Measurements from ENCODE around the gene NUP160.
"Not testable (repeated sequence)": the region's sequence is repeated elsewhere in the genome, so short reads cannot be mapped to it uniquely, and the experiment has no call there.

Gene NUP160

DNA sequence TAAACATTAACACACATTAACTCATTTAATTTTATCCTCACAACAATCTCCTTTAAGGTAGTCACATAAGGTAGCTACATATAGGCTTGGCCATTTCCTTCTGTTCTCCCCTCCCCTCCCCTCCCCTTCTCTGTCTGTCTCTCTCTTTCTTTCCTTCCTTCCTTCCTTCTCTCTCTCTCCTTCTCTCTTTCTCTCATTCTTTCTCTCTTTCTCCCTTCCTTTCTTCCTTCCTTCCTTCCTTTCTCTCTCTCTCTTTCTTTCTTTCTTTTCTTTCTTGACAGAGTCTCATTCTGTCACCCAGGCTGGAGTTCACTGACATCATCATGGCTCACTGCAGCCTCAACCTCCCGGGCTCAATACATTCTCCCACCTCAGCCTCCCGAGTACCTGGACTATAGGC lies 22.3 kb upstream of the NUP160 start:
- Histone ChIP-seq H2AFZ (ENCODE audit: low read depth, low read length) (no peak overlapping the region), H3K36me3 (ENCODE audit: insufficient read depth, low read length) (no peaks in the 10 kb centered on the region), H3K4me1 (ENCODE audit: insufficient read depth, low read length) (peaks cover 5% of the 10 kb centered on the region), H3K27me3 (ENCODE audit: insufficient read depth, low read length) (no peaks in the 10 kb centered on the region), H3K4me3 (ENCODE audit: low read length) (no peak overlapping the region), H3K9me3 (ENCODE audit: low read length) (peaks cover 3% of the 10 kb centered on the region)

DNA sequence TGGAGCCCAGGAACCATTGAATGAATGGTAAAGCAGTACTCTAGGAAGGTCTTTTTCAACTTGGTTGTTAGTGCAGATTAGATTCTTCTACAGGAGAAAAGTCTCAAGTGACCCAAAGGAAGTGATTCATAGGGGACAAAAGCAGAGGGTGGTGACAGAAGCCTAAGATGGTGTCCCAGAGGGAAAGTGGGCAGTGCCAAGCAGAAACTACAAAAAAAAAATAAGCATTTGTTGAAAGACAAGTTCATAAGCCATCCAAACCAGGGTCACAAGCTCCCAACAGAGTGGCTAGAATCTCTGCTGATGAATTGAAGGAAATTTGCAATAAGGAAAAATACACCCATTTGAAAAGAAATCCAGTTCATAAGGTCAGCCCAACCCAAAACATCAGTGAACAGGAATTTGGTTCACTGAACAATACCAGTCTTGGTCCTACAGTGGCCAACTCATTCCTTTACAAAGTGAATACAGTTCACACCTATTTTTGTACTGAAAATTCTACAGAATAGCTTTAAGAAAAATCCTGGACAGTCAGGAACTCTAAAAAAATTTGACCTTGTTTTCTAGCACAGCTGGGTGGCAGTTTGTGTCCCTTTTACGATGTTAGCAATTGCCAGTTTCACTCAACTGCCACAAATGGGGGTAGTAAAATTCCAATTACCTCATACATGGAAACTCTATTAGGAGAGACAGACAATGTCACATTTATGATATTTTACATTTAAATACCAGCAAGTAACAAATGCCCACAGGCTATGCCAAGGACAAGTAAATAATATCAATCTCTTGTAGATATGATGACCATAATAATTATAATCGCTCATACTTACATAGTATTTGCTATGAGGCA lies 21.6 kb upstream of the NUP160 start:
- peaks cover 5% of the 10 kb centered on the region for H3K4me1 ChIP-seq (ENCODE audit: insufficient read depth, low read length)
- H3K36me3 ChIP-seq (ENCODE audit: insufficient read depth, low read length), result no peaks in the 10 kb centered on the region
- H2AFZ ChIP-seq (ENCODE audit: low read depth, low read length), result no peak overlapping the region
- H3K9me3 ChIP-seq (ENCODE audit: low read length), result peaks cover under 1% of the 10 kb centered on the region
- no peaks in the 10 kb centered on the region for H3K27me3 ChIP-seq (ENCODE audit: insufficient read depth, low read length)
- H3K4me3 ChIP-seq (ENCODE audit: low read length), result no peak overlapping the region

DNA sequence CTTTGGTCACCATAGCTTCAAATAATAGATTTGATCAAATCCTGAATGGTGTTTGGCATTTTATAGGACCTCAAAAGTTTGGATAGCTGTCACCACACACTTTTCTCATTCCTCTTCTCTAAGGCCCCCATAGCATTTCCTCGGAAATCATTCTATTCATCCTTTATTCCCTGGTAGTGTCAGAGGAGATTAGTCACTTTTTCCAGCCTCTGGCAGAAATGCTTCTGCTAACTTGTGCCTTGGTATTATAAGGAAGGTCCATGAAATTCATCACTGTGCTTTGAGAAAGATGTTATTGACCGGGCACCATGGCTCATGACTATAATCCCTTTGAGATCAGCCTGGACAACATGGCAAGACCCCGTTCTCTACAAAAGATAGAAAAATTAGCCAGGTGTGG lies 19.7 kb upstream of the NUP160 start:
- Histone ChIP-seq H3K9me3 (ENCODE audit: low read length) (no peaks in the 10 kb centered on the region), H3K27me3 (ENCODE audit: insufficient read depth, low read length) (no peaks in the 10 kb centered on the region), H3K4me3 (ENCODE audit: low read length) (no peak overlapping the region), H2AFZ (ENCODE audit: low read depth, low read length) (no peak overlapping the region), H3K36me3 (ENCODE audit: insufficient read depth, low read length) (no peaks in the 10 kb centered on the region), H3K4me1 (ENCODE audit: insufficient read depth, low read length) (peaks cover 5% of the 10 kb centered on the region)

DNA sequence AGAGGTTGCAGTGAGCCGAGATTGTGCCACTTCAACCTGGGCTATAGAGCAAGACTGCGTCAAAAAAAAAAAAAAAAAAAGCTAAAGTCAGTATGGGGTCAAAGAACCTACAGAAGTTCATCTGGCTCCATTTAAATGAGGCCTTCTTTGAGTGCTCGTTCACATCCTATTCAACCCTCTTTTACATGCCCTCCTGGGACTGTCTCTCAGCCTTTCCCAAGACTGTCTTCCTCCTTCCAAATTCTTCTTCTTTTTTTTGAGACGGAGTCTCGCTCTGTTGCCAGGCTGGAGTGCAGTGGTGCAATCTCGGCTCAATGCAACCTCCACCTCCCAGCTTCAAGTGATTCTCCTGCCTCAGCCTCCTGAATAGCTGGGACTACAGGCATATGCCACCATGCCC lies 18.7 kb upstream of the NUP160 start:
- H3K27me3 ChIP-seq (ENCODE audit: insufficient read depth, low read length); H3K4me3 ChIP-seq (ENCODE audit: low read length); H3K36me3 ChIP-seq (ENCODE audit: insufficient read depth, low read length); H2AFZ ChIP-seq (ENCODE audit: low read depth, low read length); H3K4me1 ChIP-seq (ENCODE audit: insufficient read depth, low read length); H3K9me3 ChIP-seq (ENCODE audit: low read length): not testable (repeated sequence)

DNA sequence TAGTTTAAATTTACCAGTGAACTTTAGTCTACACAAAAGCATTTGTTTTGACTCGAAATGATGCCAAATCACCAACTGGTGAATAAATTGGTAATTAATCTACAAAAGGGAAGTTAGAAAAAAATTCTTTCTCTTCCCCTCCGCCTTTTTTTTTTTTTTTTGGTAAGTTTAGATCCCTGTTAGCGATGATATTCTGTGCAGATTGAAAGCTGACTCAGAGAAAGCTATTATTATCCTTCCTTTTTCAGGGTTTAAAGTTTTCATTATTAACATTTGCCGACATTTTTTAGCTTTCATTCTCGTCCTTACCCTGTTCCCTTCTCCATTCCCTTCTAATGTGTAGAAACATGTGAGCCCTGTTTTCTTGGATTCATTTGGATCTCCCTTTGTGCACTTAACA lies 16.8 kb upstream of the NUP160 start:
- Histone ChIP-seq H3K9me3 (ENCODE audit: low read length) (no peaks in the 10 kb centered on the region), H3K4me3 (ENCODE audit: low read length) (no peak overlapping the region)

DNA sequence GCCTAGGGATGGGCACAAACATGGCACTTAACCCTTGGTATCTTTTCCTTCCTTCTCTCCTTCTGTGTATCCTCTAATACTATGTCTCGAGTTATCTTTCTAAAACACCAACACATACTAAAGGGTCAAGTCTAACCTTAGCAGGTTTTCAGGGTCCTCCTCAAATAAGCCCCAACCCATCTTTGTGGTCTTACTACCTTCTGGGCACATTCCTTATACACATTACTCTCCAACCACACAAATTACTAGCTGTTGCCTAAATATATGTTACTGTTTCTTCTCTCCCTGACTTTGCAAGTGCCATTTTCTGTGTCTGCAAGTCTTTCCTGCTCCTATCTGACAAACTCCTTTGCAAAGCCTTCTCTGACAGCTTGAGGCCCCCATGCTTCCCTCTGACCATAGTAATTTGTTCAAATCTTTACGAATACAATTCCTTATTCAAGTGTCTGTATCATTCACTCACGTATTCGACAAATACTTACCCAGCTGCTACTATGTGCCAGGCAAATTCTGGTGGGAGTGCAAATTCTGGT lies 15.8 kb upstream of the NUP160 start:
- Histone ChIP-seq H3K27me3 (ENCODE audit: insufficient read depth, low read length) (no peaks in the 10 kb centered on the region), H3K9me3 (ENCODE audit: low read length) (no peaks in the 10 kb centered on the region), H2AFZ (ENCODE audit: low read depth, low read length) (no peak overlapping the region), H3K4me1 (ENCODE audit: insufficient read depth, low read length) (no peaks in the 10 kb centered on the region), H3K36me3 (ENCODE audit: insufficient read depth, low read length) (no peaks in the 10 kb centered on the region), H3K4me3 (ENCODE audit: low read length) (no peak overlapping the region)

More for the DNA sequence above, 16.8 kb upstream of the NUP160 start:
- Histone ChIP-seq H3K4me1 (ENCODE audit: insufficient read depth, low read length) (peaks cover 4% of the 10 kb centered on the region), H3K27me3 (ENCODE audit: insufficient read depth, low read length) (no peaks in the 10 kb centered on the region), H2AFZ (ENCODE audit: low read depth, low read length) (no peak overlapping the region), H3K36me3 (ENCODE audit: insufficient read depth, low read length) (no peaks in the 10 kb centered on the region)

DNA sequence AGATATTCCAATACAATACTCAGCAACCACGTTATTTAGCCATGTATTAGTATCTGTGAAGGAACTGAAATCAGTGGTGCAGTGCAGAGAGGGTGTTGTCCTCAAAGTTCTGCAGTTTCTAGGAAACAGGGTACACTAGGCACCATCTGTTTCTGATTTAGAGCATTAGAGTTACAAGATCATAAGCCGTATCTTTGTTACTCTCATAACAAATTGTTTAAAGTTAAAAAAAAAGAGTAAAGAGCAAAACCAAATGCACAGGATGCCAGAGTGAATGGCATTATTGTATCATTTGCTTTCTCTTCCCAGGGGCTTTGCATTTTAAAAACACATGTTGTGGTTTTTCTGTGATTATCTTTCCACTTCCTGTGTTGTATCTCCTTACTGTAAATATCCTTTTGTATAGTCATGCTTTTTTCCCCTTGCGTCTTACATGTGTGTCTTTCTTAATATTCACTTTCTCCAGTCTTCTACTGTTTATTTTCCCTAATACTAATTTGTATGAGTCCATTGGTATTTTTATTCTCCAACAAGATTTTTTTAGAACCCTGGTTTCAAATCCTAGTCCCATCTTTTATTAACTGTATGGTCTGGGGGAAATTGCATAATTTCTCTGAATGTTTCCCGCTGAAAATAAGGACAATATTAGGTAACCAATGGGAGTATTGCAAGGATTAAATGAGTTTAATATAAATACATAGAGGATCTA lies 15.2 kb upstream of the NUP160 start:
- H3K4me1 ChIP-seq (ENCODE audit: insufficient read depth, low read length), result no peaks in the 10 kb centered on the region
- H3K4me3 ChIP-seq (ENCODE audit: low read length), result no peak overlapping the region
- no peaks in the 10 kb centered on the region for H3K36me3 ChIP-seq (ENCODE audit: insufficient read depth, low read length)
- no peak overlapping the region for H2AFZ ChIP-seq (ENCODE audit: low read depth, low read length)
- no peaks in the 10 kb centered on the region for H3K9me3 ChIP-seq (ENCODE audit: low read length)
- no peaks in the 10 kb centered on the region for H3K27me3 ChIP-seq (ENCODE audit: insufficient read depth, low read length)

DNA sequence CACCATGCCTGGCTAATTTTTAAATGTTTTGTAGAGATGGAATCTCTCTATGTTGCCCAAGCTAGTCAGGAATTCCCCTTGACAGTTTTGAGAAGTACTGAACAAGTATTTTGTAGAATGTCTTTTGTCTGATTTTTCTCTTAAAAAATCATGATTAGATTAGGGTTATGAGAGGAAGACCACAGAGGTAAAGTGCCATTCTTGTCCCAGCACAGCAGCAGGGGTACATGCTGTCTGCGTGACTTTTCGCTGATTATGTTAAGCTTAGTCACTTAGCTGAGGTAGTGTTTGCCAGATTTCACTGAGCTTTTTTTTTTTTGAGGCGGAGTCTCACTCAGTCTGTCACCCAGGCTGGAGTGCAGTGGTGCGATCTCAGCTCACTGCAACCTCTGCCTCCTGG lies 13.6 kb upstream of the NUP160 start:
- no peaks in the 10 kb centered on the region for H3K36me3 ChIP-seq (ENCODE audit: insufficient read depth, low read length)
- H3K9me3 ChIP-seq (ENCODE audit: low read length), result no peaks in the 10 kb centered on the region
- no peak overlapping the region for H3K4me3 ChIP-seq (ENCODE audit: low read length)
- no peaks in the 10 kb centered on the region for H3K4me1 ChIP-seq (ENCODE audit: insufficient read depth, low read length)
- H2AFZ ChIP-seq (ENCODE audit: low read depth, low read length), result no peak overlapping the region
- H3K27me3 ChIP-seq (ENCODE audit: insufficient read depth, low read length), result no peaks in the 10 kb centered on the region

DNA sequence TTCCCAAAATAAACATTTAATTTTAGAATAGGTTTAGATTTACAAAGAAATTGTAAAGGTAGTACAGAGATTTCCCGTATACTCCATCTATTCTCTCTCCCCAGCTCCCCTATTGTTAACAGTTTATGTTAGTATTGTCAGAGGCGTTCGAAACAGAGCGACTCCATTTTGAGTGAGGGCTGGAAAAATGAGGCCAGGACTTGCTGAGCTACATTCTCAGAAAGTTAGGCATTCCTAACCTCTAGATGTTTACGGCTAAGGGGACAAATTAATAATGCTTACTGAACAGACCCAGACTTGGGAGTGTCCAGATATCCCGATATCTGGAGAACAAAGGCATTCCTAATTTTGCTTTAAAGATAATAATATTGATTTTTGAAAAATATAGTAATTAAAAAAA lies 12.4 kb upstream of the NUP160 start:
- no peaks in the 10 kb centered on the region for H3K27me3 ChIP-seq (ENCODE audit: insufficient read depth, low read length)
- H3K9me3 ChIP-seq (ENCODE audit: low read length), result no peaks in the 10 kb centered on the region
- H3K4me1 ChIP-seq (ENCODE audit: insufficient read depth, low read length), result no peaks in the 10 kb centered on the region
- H2AFZ ChIP-seq (ENCODE audit: low read depth, low read length), result no peak overlapping the region
- no peaks in the 10 kb centered on the region for H3K36me3 ChIP-seq (ENCODE audit: insufficient read depth, low read length)
- H3K4me3 ChIP-seq (ENCODE audit: low read length), result no peak overlapping the region

DNA sequence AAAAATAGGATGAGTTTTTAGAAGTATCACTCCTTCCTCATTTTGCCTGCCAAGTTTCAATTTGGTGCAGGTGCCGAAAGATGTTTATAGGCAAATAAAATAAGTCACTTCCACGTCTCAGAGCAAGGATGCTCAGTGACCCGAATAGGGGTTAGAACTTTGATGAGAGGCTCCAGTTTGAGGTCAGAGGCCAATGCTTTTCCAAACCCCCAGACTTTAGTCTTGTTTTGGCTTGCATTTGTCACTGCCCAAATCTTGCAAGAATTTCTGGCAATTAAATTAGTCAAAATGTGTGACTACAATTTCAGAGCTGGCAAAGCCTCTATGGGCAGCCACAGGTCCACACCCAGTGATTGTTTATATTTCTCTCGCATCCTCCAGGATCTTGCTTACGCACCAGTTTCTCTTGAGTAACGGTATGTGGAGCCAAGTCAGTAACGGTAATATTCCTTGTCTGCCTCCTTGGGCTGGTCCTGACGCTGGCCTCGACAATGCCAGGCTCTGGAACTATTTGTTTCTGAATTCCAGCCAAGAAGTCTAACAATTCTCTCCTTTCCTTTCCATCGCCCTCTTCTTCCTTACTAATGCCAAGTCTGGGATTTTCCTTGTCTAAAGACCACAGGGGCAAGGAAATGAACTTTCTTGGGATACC lies 9.9 kb upstream of the NUP160 start:
- Histone ChIP-seq H3K27me3 (ENCODE audit: insufficient read depth, low read length) (no peaks in the 10 kb centered on the region), H3K4me1 (ENCODE audit: insufficient read depth, low read length) (no peaks in the 10 kb centered on the region), H3K36me3 (ENCODE audit: insufficient read depth, low read length) (no peaks in the 10 kb centered on the region), H2AFZ (ENCODE audit: low read depth, low read length) (no peak overlapping the region), H3K9me3 (ENCODE audit: low read length) (no peaks in the 10 kb centered on the region), H3K4me3 (ENCODE audit: low read length) (no peak overlapping the region)

DNA sequence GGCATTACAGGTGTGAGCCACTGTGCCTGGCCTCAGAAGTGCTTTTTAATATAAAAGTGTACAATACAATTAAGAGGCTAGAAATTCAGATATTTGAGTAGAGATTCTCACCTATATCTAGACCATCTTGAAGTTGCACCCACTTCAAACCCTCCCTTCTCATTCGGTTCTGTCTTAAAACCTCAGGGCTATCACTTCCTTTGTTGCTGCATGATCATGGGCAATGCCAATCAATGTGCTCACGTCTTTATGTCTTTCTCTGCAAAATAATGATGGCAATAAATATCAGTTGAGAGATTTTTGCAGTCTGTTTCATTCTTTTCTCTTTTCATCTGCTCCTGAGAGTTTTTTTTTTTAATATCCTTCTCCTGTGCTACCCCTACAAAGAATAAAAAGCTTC lies 9.3 kb upstream of the NUP160 start:
- H3K36me3 ChIP-seq (ENCODE audit: insufficient read depth, low read length), result no peaks in the 10 kb centered on the region
- H2AFZ ChIP-seq (ENCODE audit: low read depth, low read length), result no peak overlapping the region
- no peaks in the 10 kb centered on the region for H3K9me3 ChIP-seq (ENCODE audit: low read length)
- no peaks in the 10 kb centered on the region for H3K27me3 ChIP-seq (ENCODE audit: insufficient read depth, low read length)
- no peak overlapping the region for H3K4me3 ChIP-seq (ENCODE audit: low read length)
- H3K4me1 ChIP-seq (ENCODE audit: insufficient read depth, low read length), result no peaks in the 10 kb centered on the region

DNA sequence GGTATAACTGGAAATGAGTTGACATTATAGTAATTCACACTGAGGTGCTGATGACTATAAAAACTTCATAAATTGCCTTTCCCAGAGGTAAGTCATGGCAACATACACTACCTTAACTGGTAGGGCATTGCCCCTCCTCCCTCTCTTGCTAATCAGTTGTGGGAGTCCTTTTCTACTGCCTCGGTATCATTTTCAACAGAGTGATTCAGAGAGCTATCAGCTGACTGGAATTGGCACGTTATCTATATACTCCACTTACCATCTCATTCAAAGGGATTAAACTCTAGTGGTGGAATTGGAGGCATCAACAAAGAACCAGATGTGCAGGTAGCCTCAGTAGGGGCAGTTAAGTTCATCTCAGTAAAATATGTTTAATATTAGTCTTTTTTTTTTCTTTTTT lies 8.0 kb upstream of the NUP160 start:
- H3K27me3 ChIP-seq (ENCODE audit: insufficient read depth, low read length), result no peaks in the 10 kb centered on the region
- no peak overlapping the region for H2AFZ ChIP-seq (ENCODE audit: low read depth, low read length)
- no peaks in the 10 kb centered on the region for H3K9me3 ChIP-seq (ENCODE audit: low read length)
- no peaks in the 10 kb centered on the region for H3K36me3 ChIP-seq (ENCODE audit: insufficient read depth, low read length)
- H3K4me3 ChIP-seq (ENCODE audit: low read length), result no peak overlapping the region
- H3K4me1 ChIP-seq (ENCODE audit: insufficient read depth, low read length), result no peaks in the 10 kb centered on the region

DNA sequence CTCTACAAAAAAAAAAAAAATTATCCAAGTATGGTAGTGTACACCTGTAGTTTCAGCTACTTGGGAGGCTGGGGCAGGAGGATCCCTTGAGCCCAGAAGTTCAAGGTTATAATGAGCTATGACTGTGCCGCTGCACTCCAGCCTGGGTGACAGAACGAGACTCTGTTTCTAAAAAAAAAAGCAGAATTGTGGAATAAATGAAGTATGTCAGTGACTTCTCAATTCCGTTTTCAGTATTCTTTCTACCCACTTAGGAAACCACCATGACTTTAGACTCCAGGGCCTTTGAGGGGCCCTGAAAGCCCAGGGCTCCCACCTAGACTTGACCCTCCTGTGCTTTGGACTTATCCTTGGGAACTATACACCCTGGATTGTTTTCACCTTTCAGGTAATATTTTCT lies 6.5 kb upstream of the NUP160 start:
- Histone ChIP-seq H3K4me3 (ENCODE audit: low read length) (no peak overlapping the region), H2AFZ (ENCODE audit: low read depth, low read length) (no peak overlapping the region), H3K4me1 (ENCODE audit: insufficient read depth, low read length) (no peaks in the 10 kb centered on the region), H3K9me3 (ENCODE audit: low read length) (no peaks in the 10 kb centered on the region), H3K27me3 (ENCODE audit: insufficient read depth, low read length) (no peaks in the 10 kb centered on the region), H3K36me3 (ENCODE audit: insufficient read depth, low read length) (no peaks in the 10 kb centered on the region)

All from neuron (in vitro differentiated cells).